GM12892 (cell line): ENCODE data around the gene VIPR2.

Experiments used
- POLR2A ChIP-seq: IDR thresholded peaks from 2 replicates; pipeline ENCODE4 v1.6.1; 2011; ENCODE audit warnings: low read depth, low read length, control low read depth
- POLR2AphosphoS5 ChIP-seq: IDR thresholded peaks from 2 replicates; pipeline ENCODE4 v1.6.1; 2011; ENCODE audit warnings: low read depth, low read length, control low read depth
- TAF1 ChIP-seq: IDR thresholded peaks from 2 replicates; pipeline ENCODE4 v1.6.1; 2011; ENCODE audit warnings: low read depth, mild to moderate bottlenecking, control low read depth, low read length, borderline replicate concordance

GRCh38 chr7:159017741-159018140 lies 126.9 kb downstream of the VIPR2 start:
- TF ChIP-seq POLR2A (no peak), TAF1 (no peak), POLR2AphosphoS5 (no peak)
